Hematopoietic multipotent progenitor cell treated with erythropoietin and hydrocortisone succinate and interleukin-3 and kit ligand, for 8 days (in vitro differentiated cells): ENCODE measurements around the gene PGLYRP3.

Experiments
- DNase-seq: peaks from one replicate; pipeline ENCODE4 v3.0.0-alpha.2; 2015

PGLYRP3 gene

GRCh38 chr1:153312570-153313186 lies at the start of gene PGLYRP3:
Gene PGLYRP3 (minus strand): TSS chr1:153312952. CDS start chr1:153310665, 2,287 bp downstream.
- DNase-seq = peak; percentile 34

GRCh38 chr1:153362187-153362775 lies 49.5 kb upstream of the PGLYRP3 start:
- DNase-seq = no peak

GRCh38 chr1:153361480-153362109 lies 48.8 kb upstream of the PGLYRP3 start:
- no peak for DNase-seq

GRCh38 chr1:153360592-153361479 lies 48.1 kb upstream of the PGLYRP3 start:
- no peak for DNase-seq

- no peak for DNase-seq
These were observed 47.4 kb upstream of the PGLYRP3 start for GRCh38 chr1:153360190-153360589.

DNA sequence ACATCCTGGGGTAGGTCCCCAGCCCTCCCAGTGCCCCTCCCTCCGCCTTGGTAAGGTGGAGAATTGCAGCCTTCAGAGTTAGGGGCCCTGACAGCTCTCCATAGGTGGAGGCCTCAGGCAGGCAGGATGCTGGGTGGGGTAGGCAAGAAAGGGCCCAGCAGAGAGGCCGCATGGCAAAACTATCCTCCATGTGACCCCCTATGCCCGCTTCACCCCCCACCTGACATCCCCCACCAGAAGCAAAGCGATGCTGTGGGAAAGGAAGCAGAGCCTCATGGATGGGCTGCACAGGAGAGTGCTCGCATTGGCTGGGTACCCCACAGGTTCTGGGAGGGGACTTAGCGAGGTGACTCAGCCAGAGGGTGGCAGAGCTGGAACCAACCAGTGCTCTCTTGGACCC lies 46.5 kb upstream of the PGLYRP3 start:
- DNase-seq = no peak

- DNase-seq = no peak
These were observed 45.9 kb upstream of the PGLYRP3 start for GRCh38 chr1:153358691-153358975.

- DNase-seq = no peak
These were observed 45.3 kb upstream of the PGLYRP3 start, which contains the start of gene S100A9 for GRCh38 chr1:153357853-153358690. Gene S100A9 (plus strand): TSS chr1:153357854. CDS start chr1:153358284, 430 bp downstream.

DNA sequence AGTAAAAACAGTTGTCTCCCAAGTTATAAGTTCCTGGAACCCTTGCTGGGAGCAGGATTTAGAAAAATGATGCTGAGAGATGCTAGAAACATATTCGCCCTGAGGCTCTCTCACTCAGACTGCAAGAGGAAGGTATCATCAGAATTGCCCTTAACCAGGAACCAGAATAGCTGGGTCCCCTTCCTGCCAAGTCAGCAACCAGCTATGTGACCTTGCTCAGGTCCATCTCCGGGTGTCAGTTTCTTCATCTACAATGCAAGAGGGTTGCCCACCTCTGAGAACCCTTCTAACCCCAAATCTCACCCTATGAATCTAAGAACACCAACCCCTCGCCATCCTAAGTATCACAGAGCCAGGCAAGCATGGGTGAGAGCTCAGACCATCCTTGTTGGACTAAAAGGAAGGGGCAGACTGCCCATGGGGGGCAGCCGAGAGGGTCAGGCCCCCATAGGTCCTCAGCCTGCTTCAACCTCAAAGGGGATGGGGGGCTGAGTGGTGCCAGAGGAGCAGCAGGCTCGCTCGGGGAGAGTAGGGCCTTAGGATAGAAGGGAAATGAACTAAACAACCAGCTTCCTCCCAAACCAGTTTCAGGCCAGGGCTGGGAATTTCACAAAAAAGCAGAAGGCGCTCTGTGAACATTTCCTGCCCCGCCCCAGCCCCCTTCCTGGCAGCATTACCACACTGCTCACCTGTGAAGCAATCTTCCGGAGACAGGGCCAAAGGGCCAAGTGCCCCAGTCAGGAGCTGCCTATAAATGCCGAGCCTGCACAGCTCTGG lies 44.5 kb upstream of the PGLYRP3 start:
- no peak for DNase-seq

DNA sequence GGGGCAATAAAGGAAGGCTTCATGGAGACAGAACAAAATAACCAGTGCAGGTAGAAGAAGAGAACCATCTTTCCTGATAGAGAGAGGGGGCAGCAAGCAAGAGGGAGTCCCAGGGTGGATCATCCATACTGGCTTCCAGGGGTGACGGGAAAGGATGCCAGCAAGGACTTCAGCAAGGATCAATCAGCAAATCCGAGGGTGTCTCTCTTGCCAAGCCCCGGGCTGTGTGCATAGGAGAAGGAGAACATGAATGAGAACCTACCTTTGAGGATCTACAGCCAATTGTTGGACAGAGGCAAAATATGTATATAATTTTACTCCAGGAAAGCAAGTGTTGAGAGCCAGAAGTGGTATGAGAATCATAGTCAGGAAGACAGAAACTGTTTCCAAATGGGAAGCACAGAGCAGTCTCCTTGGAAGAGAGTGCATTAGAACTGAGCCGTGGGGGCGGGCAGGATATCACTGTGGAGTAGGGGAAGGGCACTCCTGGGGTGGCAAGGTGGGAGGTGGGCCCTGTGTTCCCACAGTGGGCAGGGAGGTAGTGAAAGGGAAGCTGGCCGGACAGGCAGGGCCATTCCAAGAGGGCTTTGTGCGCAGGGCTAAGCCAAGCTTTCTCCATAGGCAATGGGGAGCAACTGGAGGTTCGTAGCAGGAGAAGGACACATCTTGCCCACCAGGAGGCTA lies 43.8 kb upstream of the PGLYRP3 start:
- no peak for DNase-seq

DNA sequence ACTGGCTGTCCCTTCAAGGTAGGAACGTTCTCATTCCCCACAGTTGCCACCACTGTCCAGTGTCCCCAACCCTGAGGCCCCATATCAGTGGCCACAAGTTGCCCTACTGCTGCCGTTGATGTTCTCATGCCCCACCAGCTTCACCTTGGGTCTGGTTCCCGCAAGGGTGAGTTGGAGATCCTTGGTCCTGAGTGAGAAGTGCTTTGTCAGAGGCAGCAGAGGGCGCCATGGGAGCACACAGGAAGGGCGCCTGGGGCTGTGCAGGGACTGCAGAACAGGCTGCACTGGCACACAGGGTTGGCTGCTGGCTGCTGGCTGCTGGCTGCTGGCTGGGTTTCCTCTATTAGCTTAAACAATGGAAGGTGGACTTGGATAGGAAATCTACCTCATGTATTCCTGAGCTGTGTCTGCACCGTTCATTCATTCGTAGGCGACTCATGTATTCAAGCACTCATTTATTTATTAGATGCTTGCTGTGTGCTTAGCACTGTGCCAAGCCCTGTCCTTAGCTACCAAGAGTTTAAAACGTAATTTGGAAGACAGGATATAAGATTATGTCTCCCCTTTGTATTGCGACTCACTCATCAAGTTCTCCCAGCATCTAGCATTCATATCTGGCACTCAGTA lies 42.8 kb upstream of the PGLYRP3 start:
- peak; percentile 74 for DNase-seq

DNA sequence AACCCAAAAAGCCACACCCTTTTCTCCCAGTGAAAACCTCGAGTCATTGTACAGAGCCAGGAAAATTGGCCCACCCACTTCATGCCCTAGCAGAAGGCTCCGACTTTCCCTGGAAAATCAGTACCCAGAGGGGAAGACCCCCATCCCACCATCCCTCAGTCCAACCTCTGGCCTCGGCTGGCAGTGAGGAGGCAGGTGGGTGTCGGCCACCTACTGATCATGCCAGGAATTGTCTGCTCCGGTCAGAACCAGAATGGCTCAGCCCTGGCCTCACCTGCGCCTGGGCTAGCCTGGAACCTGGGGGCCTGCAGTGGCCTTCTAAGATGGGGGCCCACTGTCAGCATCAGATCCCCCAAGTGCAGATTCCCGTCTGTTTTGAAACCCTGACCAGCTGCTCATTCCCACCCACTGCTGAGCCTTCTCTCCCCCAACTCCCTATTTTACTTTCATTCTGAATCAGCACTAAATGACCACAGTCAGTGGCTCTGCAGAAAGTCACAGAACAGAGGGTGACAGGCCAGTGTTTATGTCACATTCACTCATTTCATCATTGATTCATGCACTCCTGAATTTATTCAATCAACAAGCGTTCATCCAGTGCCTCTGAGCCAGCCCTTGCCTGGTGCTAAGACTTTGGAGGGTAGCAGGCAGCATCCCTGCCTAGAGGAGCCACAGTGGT lies 41.9 kb upstream of the PGLYRP3 start:
- DNase-seq = no peak

DNA sequence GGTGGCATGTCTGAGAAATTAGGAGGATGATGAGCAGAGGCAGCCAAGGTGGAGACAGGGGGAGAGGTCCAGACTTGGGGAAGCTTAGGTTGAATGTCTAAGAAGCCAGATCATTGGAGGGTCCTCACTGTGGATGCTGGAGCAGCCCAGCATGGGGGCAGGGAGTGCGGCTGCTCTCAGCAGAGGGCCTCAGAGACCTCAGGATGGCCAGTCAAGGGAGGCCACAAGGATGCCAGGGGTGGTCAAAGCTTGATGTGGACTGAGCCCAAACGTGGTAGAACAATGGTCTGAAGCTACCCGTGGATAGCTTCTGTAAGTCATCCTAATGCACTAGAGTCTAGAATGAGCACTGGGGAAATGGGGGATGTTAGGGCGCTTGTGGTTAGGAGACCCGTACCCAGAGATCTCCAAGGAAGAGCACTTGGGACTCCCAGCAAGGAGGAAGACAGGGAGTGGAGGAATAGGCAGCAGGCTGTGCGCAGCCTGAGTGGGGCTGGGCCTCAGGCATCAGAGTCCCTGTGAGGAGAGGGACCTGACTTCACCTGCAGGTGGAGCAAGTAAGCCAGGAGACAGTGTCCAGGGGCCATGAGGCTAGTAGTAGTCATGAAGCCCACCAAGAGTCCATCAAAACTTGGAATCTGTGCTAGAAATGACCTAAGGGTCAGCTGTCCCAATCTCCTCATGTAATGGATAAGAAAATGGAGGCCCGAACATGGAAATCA lies 40.6 kb upstream of the PGLYRP3 start:
- no peak for DNase-seq

GRCh38 chr1:153352523-153352922 lies 39.8 kb upstream of the PGLYRP3 start:
- DNase-seq = peak; percentile 77

DNA sequence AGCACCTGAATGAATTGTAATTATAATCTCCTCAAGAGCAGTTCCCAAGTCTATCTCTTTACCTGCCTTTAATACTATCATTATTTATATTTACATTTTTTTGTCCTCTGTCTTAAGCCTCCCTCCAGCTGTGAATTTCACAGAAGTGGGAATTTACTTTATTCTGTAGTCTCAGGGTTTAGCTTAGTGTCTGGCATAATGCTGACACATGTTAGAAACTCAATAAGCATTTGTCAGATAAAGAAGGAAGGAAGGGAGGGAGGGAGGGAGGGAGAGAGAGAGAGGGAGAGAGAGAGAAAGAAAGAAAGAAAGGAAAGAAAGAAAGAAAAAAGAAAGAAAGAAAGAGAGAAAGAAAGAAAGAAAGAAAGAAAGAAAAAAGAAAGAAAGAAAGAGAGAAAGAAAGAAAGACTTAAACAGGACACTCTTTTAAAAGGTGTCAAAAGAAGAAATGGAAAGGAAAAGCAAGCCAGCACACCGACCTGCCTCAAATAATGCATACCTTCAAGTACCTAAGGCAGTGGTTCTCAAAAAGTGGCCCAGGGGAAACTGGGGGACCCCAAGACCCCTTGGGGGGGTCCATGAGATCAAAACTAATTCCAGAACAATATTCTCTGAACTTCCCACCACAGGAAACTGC lies 37.7 kb upstream of the PGLYRP3 start:
- peak; percentile 40 for DNase-seq

- DNase-seq = no peak
These were observed 36.9 kb upstream of the PGLYRP3 start for GRCh38 chr1:153349363-153350320.

- DNase-seq = no peak
These were observed 36.0 kb upstream of the PGLYRP3 start, which contains the start of gene PGLYRP4 for GRCh38 chr1:153348511-153349362. Gene PGLYRP4 (minus strand): TSS chr1:153348841. CDS start chr1:153347932, 909 bp downstream.
